Adipocyte (in vitro differentiated cells): Measurements from ENCODE around the gene GRM7.

Experiments
- DNase-seq: peaks from one replicate; pipeline ENCODE4 v3.0.0-alpha.2; 2015; ENCODE audit warnings: low read depth
- H3K27me3 ChIP-seq: replicated peaks from 2 replicates; pipeline ENCODE4 v1.7.0; 2013; ENCODE audit warnings: mild to moderate bottlenecking, low read length, moderate library complexity; ENCODE audit not compliant: control insufficient read depth, insufficient read depth
- H3K36me3 ChIP-seq: 2 replicates; pipeline ENCODE4 v1.7.0; 2013; ENCODE audit warnings: low read length, mild to moderate bottlenecking, moderate library complexity; ENCODE audit not compliant: control insufficient read depth, insufficient read depth, severe bottlenecking
- H3K4me1 ChIP-seq: 2 replicates; pipeline ENCODE4 v1.7.0; 2013; ENCODE audit warnings: mild to moderate bottlenecking, low read length, moderate library complexity; ENCODE audit not compliant: control insufficient read depth, insufficient read depth
- H3K4me3 ChIP-seq: 2 replicates; pipeline ENCODE4 v1.7.0; 2013; ENCODE audit warnings: mild to moderate bottlenecking, low read length, moderate library complexity
- H3K9ac ChIP-seq: 2 replicates; pipeline ENCODE4 v1.7.0; 2013; ENCODE audit warnings: mild to moderate bottlenecking, low read length, moderate library complexity
- H3K9me3 ChIP-seq: 2 replicates; pipeline ENCODE4 v1.7.0; 2013; ENCODE audit warnings: mild to moderate bottlenecking, low read length, moderate library complexity; ENCODE audit not compliant: control insufficient read depth

GRM7 gene

GRCh38 chr3:7692866-7693265, 832.0 kb downstream of the GRM7 start:
- no peaks in the 10 kb centered on the region for H3K27me3 ChIP-seq

GRCh38 chr3:7693976-7694375, 833.1 kb downstream of the GRM7 start:
- Histone ChIP-seq H3K27me3 (no peaks in the 10 kb centered on the region), H3K4me3 (no peak overlapping the region)

More at GRCh38 chr3:7692866-7693265, 832.0 kb downstream of the GRM7 start:
- H3K36me3 ChIP-seq, result no peaks in the 10 kb centered on the region
- DNase-seq, result no peak
- no peak overlapping the region for H3K9ac ChIP-seq
- no peaks in the 10 kb centered on the region for H3K4me1 ChIP-seq
- H3K9me3 ChIP-seq, result no peaks in the 10 kb centered on the region
- H3K4me3 ChIP-seq, result no peak overlapping the region

GRCh38 chr3:7695049-7695448, 834.1 kb downstream of the GRM7 start:
- Histone ChIP-seq H3K4me3 (no peak overlapping the region), H3K27me3 (no peaks in the 10 kb centered on the region), H3K4me1 (no peaks in the 10 kb centered on the region), H3K36me3 (no peaks in the 10 kb centered on the region), H3K9me3 (no peaks in the 10 kb centered on the region), H3K9ac (no peak overlapping the region)
- DNase-seq, result no peak

More at GRCh38 chr3:7693976-7694375, 833.1 kb downstream of the GRM7 start:
- no peaks in the 10 kb centered on the region for H3K36me3 ChIP-seq
- no peaks in the 10 kb centered on the region for H3K9me3 ChIP-seq
- no peak overlapping the region for H3K9ac ChIP-seq
- no peaks in the 10 kb centered on the region for H3K4me1 ChIP-seq
- no peak for DNase-seq

DNA sequence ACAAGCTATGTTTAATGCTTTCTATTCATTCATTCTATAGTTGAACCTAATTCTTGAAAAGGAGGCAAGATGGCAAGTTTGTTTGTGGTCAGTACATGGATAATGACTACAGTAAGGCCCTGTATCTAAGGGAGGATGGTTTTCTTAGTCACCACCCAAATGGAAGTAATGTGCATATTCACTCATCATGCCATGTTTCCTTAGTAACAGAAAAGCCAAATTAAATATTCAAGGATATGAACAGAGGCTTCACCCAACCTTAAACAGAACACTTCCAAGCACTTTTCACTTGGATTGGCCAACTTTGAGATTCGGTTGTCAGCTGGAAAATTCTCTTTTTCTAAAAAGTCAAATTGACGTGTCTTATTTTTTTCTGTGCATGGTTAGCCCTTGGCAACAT, 835.4 kb downstream of the GRM7 start:
- Histone ChIP-seq H3K4me3 (no peak overlapping the region), H3K9ac (no peak overlapping the region), H3K9me3 (no peaks in the 10 kb centered on the region), H3K4me1 (no peaks in the 10 kb centered on the region), H3K27me3 (no peaks in the 10 kb centered on the region), H3K36me3 (no peaks in the 10 kb centered on the region)
- no peak for DNase-seq

- no peaks in the 10 kb centered on the region for H3K36me3 ChIP-seq
- H3K4me3 ChIP-seq, result no peak overlapping the region
- no peak for DNase-seq
- H3K27me3 ChIP-seq, result no peaks in the 10 kb centered on the region
- H3K9ac ChIP-seq, result no peak overlapping the region
- H3K9me3 ChIP-seq, result no peaks in the 10 kb centered on the region
- no peaks in the 10 kb centered on the region for H3K4me1 ChIP-seq
Observed at GRCh38 chr3:7697548-7697947, 836.6 kb downstream of the GRM7 start.

GRCh38 chr3:7700539-7700938, 839.6 kb downstream of the GRM7 start:
- no peak for DNase-seq
- Histone ChIP-seq H3K9me3 (no peaks in the 10 kb centered on the region), H3K4me3 (no peak overlapping the region), H3K4me1 (no peaks in the 10 kb centered on the region), H3K36me3 (no peaks in the 10 kb centered on the region), H3K27me3 (no peaks in the 10 kb centered on the region), H3K9ac (no peak overlapping the region)

DNA sequence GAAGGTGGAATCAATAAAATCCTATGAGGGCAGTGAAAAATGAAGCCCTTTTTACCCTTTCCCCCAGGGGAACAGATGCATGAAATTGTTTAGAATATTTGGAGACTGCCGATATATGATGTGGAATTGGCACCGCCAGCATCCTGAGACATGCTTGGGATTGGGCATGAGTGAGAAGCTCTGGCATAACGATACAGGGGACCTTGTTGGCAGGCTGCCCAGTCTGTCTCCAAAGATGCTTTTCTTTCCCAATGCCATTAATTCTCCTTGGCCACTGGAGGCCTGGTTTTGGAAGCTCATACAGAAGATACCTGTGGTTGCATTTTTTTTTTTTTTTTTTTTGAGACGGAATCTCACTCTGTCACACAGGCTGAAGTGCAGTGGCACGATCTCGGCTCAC, 840.1 kb downstream of the GRM7 start:
- no peak for DNase-seq
- H3K36me3 ChIP-seq, result no peaks in the 10 kb centered on the region
- H3K27me3 ChIP-seq, result no peaks in the 10 kb centered on the region
- no peak overlapping the region for H3K4me3 ChIP-seq
- H3K9ac ChIP-seq, result no peak overlapping the region
- no peaks in the 10 kb centered on the region for H3K9me3 ChIP-seq
- H3K4me1 ChIP-seq, result no peaks in the 10 kb centered on the region

- no peak overlapping the region for H3K4me3 ChIP-seq
- peaks cover 4% of the 10 kb centered on the region for H3K4me1 ChIP-seq
- H3K9ac ChIP-seq, result no peak overlapping the region
- H3K27me3 ChIP-seq, result no peaks in the 10 kb centered on the region
- DNase-seq, result no peak
- H3K9me3 ChIP-seq, result no peaks in the 10 kb centered on the region
- H3K36me3 ChIP-seq, result no peaks in the 10 kb centered on the region
Observed at GRCh38 chr3:7707187-7707586, 846.3 kb downstream of the GRM7 start.

- Histone ChIP-seq H3K4me3 (no peak overlapping the region), H3K27me3 (no peaks in the 10 kb centered on the region), H3K4me1 (peaks cover 4% of the 10 kb centered on the region), H3K9ac (no peak overlapping the region), H3K36me3 (no peaks in the 10 kb centered on the region), H3K9me3 (no peaks in the 10 kb centered on the region)
- no peak for DNase-seq
Observed at GRCh38 chr3:7709376-7710082, 848.6 kb downstream of the GRM7 start.

GRCh38 chr3:7710284-7710683, 849.4 kb downstream of the GRM7 start:
- H3K9ac ChIP-seq, result no peak overlapping the region
- no peak for DNase-seq
- no peaks in the 10 kb centered on the region for H3K9me3 ChIP-seq
- H3K36me3 ChIP-seq, result no peaks in the 10 kb centered on the region
- no peak overlapping the region for H3K4me3 ChIP-seq
- peaks cover 4% of the 10 kb centered on the region for H3K4me1 ChIP-seq
- H3K27me3 ChIP-seq, result no peaks in the 10 kb centered on the region

- H3K4me1 ChIP-seq, result no peaks in the 10 kb centered on the region
- no peaks in the 10 kb centered on the region for H3K27me3 ChIP-seq
- H3K9ac ChIP-seq, result no peak overlapping the region
- no peak for DNase-seq
- no peak overlapping the region for H3K4me3 ChIP-seq
- H3K36me3 ChIP-seq, result no peaks in the 10 kb centered on the region
- H3K9me3 ChIP-seq, result no peaks in the 10 kb centered on the region
Observed at GRCh38 chr3:7713724-7714123, 852.8 kb downstream of the GRM7 start.
